Measurements from ENCODE around the gene OR51L1.

Gene OR51L1

DNA sequence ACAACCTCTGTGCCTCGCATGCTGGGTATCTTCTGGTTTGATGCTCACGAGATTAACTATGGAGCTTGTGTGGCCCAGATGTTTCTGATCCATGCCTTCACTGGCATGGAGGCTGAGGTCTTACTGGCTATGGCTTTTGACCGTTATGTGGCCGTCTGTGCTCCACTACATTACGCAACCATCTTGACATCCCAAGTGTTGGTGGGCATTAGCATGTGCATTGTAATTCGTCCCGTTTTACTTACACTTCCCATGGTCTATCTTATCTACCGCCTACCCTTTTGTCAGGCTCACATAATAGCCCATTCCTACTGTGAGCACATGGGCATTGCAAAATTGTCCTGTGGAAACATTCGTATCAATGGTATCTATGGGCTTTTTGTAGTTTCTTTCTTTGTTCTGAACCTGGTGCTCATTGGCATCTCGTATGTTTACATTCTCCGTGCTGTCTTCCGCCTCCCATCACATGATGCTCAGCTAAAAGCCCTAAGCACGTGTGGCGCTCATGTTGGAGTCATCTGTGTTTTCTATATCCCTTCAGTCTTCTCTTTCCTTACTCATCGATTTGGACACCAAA lies 52.2 kb downstream of the OR51L1 start:
- no peak for DNase-seq
